HL-60 (cell line): Measurements from ENCODE around the gene OR10D3.
A peak's percentile ranks its signal among the peaks of the same experiment; 100 is the strongest.
"Not testable (repeated sequence)": the region's sequence is repeated elsewhere in the genome, so short reads cannot be mapped to it uniquely, and the experiment has no call there.

ENCODE experiments used
- DNase-seq, 2 experiments: peaks; one replicate each; pipeline ENCODE4 v3.0.0-alpha.2; 2010 to 2020; ENCODE audit warnings: low read depth in 1 of 2, low spot score in 1 of 2
- H3K27ac ChIP-seq: fragments of 250-450 bp; sonication (Bioruptor Pico); replicated peaks from 2 replicates; pipeline ENCODE4 v1.5.1; 2020; ENCODE audit warnings: mild to moderate bottlenecking, moderate library complexity
- H3K27me3 ChIP-seq: fragments of 250-450 bp; sonication (Bioruptor Pico); 2 replicates; pipeline ENCODE4 v1.5.1; 2021; ENCODE audit warnings: mild to moderate bottlenecking, moderate library complexity; ENCODE audit not compliant: insufficient read depth, poor library complexity, severe bottlenecking
- H3K4me3 ChIP-seq: replicated peaks from 2 replicates; pipeline ENCODE4 v1.5.1; 2011; ENCODE audit warnings: mild to moderate bottlenecking, control low read depth, low read length; ENCODE audit not compliant: insufficient read depth
- CTCF ChIP-seq: IDR thresholded peaks from one replicate; pipeline ENCODE4 v1.5.1; 2011; ENCODE audit warnings: low read length, control low read depth, inconsistent platforms; ENCODE audit not compliant: insufficient read depth
- GABPA ChIP-seq: IDR thresholded peaks from 2 replicates; pipeline ENCODE4 v1.6.1; 2012; ENCODE audit warnings: low read depth
- POLR2AphosphoS5 ChIP-seq: IDR thresholded peaks from 2 replicates; pipeline ENCODE4 v1.6.1; 2012; ENCODE audit warnings: low read depth
- REST ChIP-seq: IDR thresholded peaks from 2 replicates; pipeline ENCODE4 v1.6.1; 2012; ENCODE audit warnings: low read depth; ENCODE audit not compliant: insufficient replicate concordance
- SPI1 ChIP-seq: IDR thresholded peaks from 2 replicates; pipeline ENCODE4 v1.6.1; 2012; ENCODE audit warnings: low read depth, mild to moderate bottlenecking, borderline replicate concordance

Gene OR10D3

GRCh38 chr11:124219126-124219525, 36.0 kb downstream of the OR10D3 start:
- no peak for TF ChIP-seq GABPA
- TF ChIP-seq POLR2AphosphoS5: no peak
- no peak for TF ChIP-seq CTCF
- TF ChIP-seq SPI1: no peak
- no peak for TF ChIP-seq REST

GRCh38 chr11:124222407-124222806, 39.3 kb downstream of the OR10D3 start:
- DNase-seq: no peak
- Histone ChIP-seq H3K27me3 (no peaks in the 10 kb centered on the region), H3K4me3 (no peak overlapping the region), H3K27ac (no peak overlapping the region)
- no peak for TF ChIP-seq POLR2AphosphoS5
- TF ChIP-seq REST: no peak
- no peak for TF ChIP-seq SPI1
- TF ChIP-seq CTCF: no peak
- no peak for TF ChIP-seq GABPA

More at GRCh38 chr11:124219126-124219525, 36.0 kb downstream of the OR10D3 start:
- Histone ChIP-seq H3K27me3 (no peaks in the 10 kb centered on the region), H3K27ac (no peak overlapping the region), H3K4me3 (no peak overlapping the region)
- no peak for DNase-seq

- TF ChIP-seq POLR2AphosphoS5: peak; percentile 70
- 0 out of 2 replicates have a peak, but pooled peaks have one; percentile 44 for TF ChIP-seq SPI1
- H3K4me3 ChIP-seq, H3K27me3 ChIP-seq: not testable (repeated sequence)
- H3K27ac ChIP-seq: peak overlapping the region; percentile 79
- peak; percentile 54 to 90 for DNase-seq
Measured at GRCh38 chr11:124224618-124225423, 41.7 kb downstream of the OR10D3 start.

- no peak for DNase-seq
- Histone ChIP-seq H3K27ac (peak overlapping the region; percentile 79), H3K4me3 (no peak overlapping the region), H3K27me3 (no peaks in the 10 kb centered on the region)
- no peak for TF ChIP-seq SPI1
- no peak for TF ChIP-seq REST
- no peak for TF ChIP-seq GABPA
- no peak for TF ChIP-seq POLR2AphosphoS5
- TF ChIP-seq CTCF: no peak
Measured at GRCh38 chr11:124225471-124225870, 42.3 kb downstream of the OR10D3 start.
